Measurements from ENCODE around the gene EIF5A. TPM values are rescaled to one million over a fixed set of nuclear protein-coding genes. Genes with fewer than 3 reads are reported as not detected.

EIF5A gene
- total RNA-seq, 1 donor from 2014 or later: 156 TPM

DNA sequence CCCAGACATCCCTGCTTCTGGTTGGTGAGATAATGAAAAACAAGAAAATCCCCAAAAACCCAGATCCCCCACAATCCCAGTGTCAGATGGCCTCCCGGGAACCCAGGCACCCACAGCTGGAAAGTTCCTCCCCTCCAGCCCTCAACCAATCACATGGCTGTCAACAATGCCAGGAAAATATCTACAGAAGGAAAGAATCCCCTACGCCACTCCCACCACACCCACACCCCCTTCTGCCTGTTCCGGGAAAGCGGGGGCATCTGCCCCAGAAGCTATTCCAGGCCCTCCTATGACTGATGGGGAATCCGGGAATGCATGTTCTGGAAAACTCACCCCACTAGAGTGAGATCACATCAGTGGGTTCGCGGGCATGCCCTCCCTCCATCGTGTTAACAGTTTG lies 49.3 kb downstream of the EIF5A start:
- DNase-seq: no peak

DNA sequence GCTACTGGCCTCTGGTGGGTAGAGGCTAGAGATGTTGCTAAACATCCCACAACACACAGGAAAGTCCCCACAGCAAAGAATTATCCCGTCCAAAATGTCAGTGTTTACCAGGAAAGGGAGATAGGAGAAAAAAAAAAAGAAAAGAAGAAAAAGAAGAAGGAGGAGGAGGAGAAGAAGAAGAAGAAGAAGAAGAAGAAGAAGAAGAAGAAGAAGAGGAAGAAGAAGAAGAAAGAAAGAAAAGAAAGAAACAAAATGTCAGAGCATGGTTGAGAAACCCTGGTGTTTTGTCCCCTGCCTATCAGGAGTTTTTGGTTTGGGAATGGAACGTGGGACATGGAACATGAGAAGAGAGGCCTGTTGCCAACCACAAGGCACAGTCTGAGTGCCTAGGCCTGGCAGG lies 50.0 kb downstream of the EIF5A start:
- no peak for DNase-seq

DNA sequence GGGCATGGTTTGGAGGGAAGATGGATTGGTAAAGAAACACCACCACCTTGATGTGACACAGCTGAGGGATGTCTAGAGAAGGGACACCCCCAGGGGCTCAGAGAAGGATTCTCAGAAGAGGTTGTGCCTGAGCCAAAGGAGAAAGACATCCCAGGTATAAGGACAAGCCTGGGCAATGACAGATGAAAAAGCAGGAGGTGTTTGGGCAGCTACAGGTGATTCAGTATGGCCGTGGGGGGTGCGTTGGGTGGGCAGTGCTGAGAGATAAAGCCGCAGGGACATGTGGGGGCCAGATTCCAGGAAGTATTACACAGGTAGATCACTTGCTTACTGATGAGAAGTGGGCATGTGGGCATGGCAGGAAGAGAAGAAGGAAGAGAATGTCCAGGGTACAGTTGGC lies 54.5 kb downstream of the EIF5A start:
- DNase-seq: no peak

Small RNAs within 50 kb of the gene (small RNA-seq; reads per million reads assigned to genes)
- gene AC026954.2 (not detected), gene RF00019 (not detected)

Other genes with a start within 250 kb of the EIF5A start
- gene CLEC10A, start 227.4 kb upstream of the EIF5A start, total RNA-seq: not detected
- gene ASGR2, start 192.8 kb upstream of the EIF5A start, total RNA-seq: not detected
- 15.6 TPM for gene ASGR1, start 128.3 kb upstream of the EIF5A start, total RNA-seq
- 131 TPM for gene DLG4, start 87.8 kb upstream of the EIF5A start, total RNA-seq
- gene ACADVL, start 87.7 kb upstream of the EIF5A start, total RNA-seq: 77.2 TPM
- gene DVL2, start 73.1 kb upstream of the EIF5A start, total RNA-seq: 49.1 TPM
- gene PHF23, start 68.2 kb upstream of the EIF5A start, total RNA-seq: 33.7 TPM
- gene GABARAP, start 65.2 kb upstream of the EIF5A start, total RNA-seq: 93.3 TPM
- 26.5 TPM for gene CTDNEP1, start 55.9 kb upstream of the EIF5A start, total RNA-seq
- gene ELP5, start 55.4 kb upstream of the EIF5A start, total RNA-seq: 25.4 TPM
- gene CLDN7, start 45.1 kb upstream of the EIF5A start, total RNA-seq: 0.16 TPM
- 0.16 TPM for gene SLC2A4, start 25.9 kb upstream of the EIF5A start, total RNA-seq
- 2.7 TPM for gene YBX2, start 13.0 kb upstream of the EIF5A start, total RNA-seq
- 29.5 TPM for gene GPS2, start 7.7 kb downstream of the EIF5A start, total RNA-seq
- gene NEURL4, start 21.7 kb downstream of the EIF5A start, total RNA-seq: 46.6 TPM
- gene ACAP1, start 28.9 kb downstream of the EIF5A start, total RNA-seq: not detected
- 3.9 TPM for gene KCTD11, start 44.5 kb downstream of the EIF5A start, total RNA-seq
- not detected for gene TMEM95, start 47.5 kb downstream of the EIF5A start, total RNA-seq
- 0.94 TPM for gene TNK1, start 73.5 kb downstream of the EIF5A start, total RNA-seq
- 10.0 TPM for gene PLSCR3, start 86.9 kb downstream of the EIF5A start, total RNA-seq
- gene TMEM256, start 96.5 kb downstream of the EIF5A start, total RNA-seq: 55.2 TPM
- gene NLGN2, start 100.2 kb downstream of the EIF5A start, total RNA-seq: 9.2 TPM
- not detected for gene SPEM1, start 112.7 kb downstream of the EIF5A start, total RNA-seq
- gene SPEM2, start 118.0 kb downstream of the EIF5A start, total RNA-seq: not detected
- gene SPEM3, start 121.2 kb downstream of the EIF5A start, total RNA-seq: not detected
- gene TMEM102, start 127.8 kb downstream of the EIF5A start, total RNA-seq: 3.7 TPM
- gene FGF11, start 131.9 kb downstream of the EIF5A start, total RNA-seq: 18.2 TPM
- gene CHRNB1, start 137.4 kb downstream of the EIF5A start, total RNA-seq: 17.2 TPM
- gene ZBTB4, start 172.0 kb downstream of the EIF5A start, total RNA-seq: 17.6 TPM
- not detected for gene SLC35G6, start 173.8 kb downstream of the EIF5A start, total RNA-seq
- gene POLR2A, start 176.7 kb downstream of the EIF5A start, total RNA-seq: 54.6 TPM
- 3.3 TPM for gene TNFSF12, start 241.4 kb downstream of the EIF5A start, total RNA-seq